ENCODE data around the gene B3GAT1. TPM values are rescaled to one million over a fixed set of nuclear protein-coding genes. Genes with fewer than 3 reads are reported as not detected.
A peak's percentile ranks its signal among the peaks of the same experiment; 100 is the strongest.

Gene B3GAT1
- total RNA-seq, 1 donor from 2014 or later: 31.8 TPM

DNA sequence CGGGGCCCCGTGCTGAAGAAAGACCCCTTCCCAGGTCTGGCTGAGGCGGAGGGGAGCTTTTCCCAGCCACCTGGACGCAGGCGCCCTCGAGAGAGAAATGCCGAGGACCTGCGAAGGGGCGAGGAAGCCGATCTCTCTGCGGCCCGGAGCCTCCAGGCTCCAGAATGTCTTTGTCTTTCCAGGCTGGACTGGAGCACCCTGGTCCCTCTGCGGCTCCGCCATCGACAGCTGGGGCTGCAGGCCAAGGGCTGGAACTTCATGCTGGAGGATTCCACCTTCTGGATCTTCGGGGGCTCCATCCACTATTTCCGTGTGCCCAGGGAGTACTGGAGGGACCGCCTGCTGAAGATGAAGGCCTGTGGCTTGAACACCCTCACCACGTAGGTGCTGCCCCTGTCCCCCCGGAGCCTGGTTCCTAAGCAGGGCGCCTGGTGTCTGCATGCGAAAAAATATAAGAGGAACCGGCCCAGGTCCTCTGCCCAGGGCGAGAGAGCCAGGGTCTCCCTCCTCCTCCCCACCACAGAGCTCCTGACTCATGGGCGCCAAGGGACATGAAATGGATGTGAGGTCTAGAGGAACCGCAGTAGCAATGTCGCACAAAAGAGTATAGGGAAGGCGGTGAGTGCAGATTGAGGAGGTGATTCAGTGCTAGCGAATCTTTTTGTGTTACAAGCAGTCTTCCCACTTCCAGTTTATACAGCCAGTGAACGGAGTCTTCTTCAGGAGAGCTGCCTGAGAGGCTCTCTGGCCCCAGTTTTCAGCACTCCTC lies 69.3 kb downstream of the B3GAT1 start:
- TF ChIP-seq, protein P1, sequence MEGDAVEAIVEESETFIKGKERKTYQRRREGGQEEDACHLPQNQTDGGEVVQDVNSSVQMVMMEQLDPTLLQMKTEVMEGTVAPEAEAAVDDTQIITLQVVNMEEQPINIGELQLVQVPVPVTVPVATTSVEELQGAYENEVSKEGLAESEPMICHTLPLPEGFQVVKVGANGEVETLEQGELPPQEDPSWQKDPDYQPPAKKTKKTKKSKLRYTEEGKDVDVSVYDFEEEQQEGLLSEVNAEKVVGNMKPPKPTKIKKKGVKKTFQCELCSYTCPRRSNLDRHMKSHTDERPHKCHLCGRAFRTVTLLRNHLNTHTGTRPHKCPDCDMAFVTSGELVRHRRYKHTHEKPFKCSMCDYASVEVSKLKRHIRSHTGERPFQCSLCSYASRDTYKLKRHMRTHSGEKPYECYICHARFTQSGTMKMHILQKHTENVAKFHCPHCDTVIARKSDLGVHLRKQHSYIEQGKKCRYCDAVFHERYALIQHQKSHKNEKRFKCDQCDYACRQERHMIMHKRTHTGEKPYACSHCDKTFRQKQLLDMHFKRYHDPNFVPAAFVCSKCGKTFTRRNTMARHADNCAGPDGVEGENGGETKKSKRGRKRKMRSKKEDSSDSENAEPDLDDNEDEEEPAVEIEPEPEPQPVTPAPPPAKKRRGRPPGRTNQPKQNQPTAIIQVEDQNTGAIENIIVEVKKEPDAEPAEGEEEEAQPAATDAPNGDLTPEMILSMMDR (conservative IDR thresholded peaks at IDR 0.05): no peak
- Mint-ChIP-seq H3K9me3 (no peaks in the 10 kb centered on the region), H3K27me3 (ENCODE audit: low read depth) (no peaks in the 10 kb centered on the region), H3K4me1 (no peaks in the 10 kb centered on the region), H3K36me3 (ENCODE audit: low read depth) (no peaks in the 10 kb centered on the region), H3K27ac (ENCODE audit: unreplicated experiment) (no peak overlapping the region), H3K4me3 (no peak overlapping the region)
- no peak for DNase-seq (ENCODE audit: low read depth, low spot score)

DNA sequence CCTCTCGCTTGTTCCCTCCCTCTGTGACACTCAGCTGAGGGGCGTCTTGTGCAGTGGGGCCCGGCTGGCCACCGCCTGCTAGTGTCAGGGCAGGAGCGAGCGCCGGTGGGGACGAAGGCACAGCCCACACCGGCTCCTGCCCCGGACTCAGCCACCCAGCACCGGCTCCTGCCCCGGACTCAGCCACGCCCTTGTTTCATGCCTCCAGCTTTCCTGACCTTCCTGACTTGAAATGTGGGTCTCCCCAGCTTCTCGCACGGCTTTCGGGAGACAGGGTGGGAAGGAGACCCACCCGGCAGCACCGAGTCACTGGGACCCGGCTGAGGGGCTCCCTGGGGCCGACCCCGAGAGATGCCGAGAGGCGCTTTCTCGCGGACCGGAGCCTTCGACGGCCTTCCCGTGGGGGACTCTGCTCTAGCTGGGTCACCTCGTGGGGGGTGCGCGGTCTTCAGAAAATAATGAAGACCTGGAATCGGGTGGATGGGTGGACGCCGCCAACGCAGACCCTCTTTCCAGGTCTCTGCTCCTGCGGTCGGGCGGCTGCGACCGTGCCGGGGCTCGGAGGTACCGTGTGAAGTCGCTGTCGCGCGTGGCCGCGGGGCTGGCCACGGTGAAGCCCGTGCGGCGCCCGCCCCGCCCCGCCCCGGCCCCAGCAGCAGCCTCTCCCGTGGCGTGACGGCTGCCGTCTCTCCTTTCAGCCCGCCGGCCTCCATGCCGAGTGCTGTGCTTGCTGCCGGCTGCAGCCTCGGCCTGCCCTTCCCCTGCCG lies 70.1 kb downstream of the B3GAT1 start:
- Mint-ChIP-seq H3K9me3 (no peaks in the 10 kb centered on the region), H3K27me3 (ENCODE audit: low read depth) (no peaks in the 10 kb centered on the region), H3K4me3 (no peak overlapping the region), H3K4me1 (no peaks in the 10 kb centered on the region), H3K27ac (ENCODE audit: unreplicated experiment) (no peak overlapping the region), H3K36me3 (ENCODE audit: low read depth) (no peaks in the 10 kb centered on the region)
- TF ChIP-seq, protein P1 (conservative IDR thresholded peaks at IDR 0.05): no peak
- no peak for DNase-seq (ENCODE audit: low read depth, low spot score)

- TF ChIP-seq, protein P1 (conservative IDR thresholded peaks at IDR 0.05): no peak
- no peak overlapping the region for H3K27ac Mint-ChIP-seq (ENCODE audit: unreplicated experiment)
- no peaks in the 10 kb centered on the region for H3K4me1 Mint-ChIP-seq
- no peak overlapping the region for H3K4me3 Mint-ChIP-seq
- H3K36me3 Mint-ChIP-seq (ENCODE audit: low read depth): peaks cover 3% of the 10 kb centered on the region
- H3K9me3 Mint-ChIP-seq: no peaks in the 10 kb centered on the region
- no peaks in the 10 kb centered on the region for H3K27me3 Mint-ChIP-seq (ENCODE audit: low read depth)
- no peak for DNase-seq (ENCODE audit: low read depth, low spot score)
Observed at GRCh38 chr11:134340354-134340964, 71.6 kb downstream of the B3GAT1 start.

GRCh38 chr11:134339756-134340155 lies 72.3 kb downstream of the B3GAT1 start:
- no peaks in the 10 kb centered on the region for H3K4me1 Mint-ChIP-seq
- no peaks in the 10 kb centered on the region for H3K27me3 Mint-ChIP-seq (ENCODE audit: low read depth)
- TF ChIP-seq, protein P1 (conservative IDR thresholded peaks at IDR 0.05): no peak
- no peak for DNase-seq (ENCODE audit: low read depth, low spot score)
- H3K36me3 Mint-ChIP-seq (ENCODE audit: low read depth): peaks cover 3% of the 10 kb centered on the region
- H3K9me3 Mint-ChIP-seq: no peaks in the 10 kb centered on the region
- peak overlapping the region; percentile 59 for H3K27ac Mint-ChIP-seq (ENCODE audit: unreplicated experiment)
- no peak overlapping the region for H3K4me3 Mint-ChIP-seq

- Mint-ChIP-seq H3K4me1 (peaks cover 5% of the 10 kb centered on the region), H3K27me3 (ENCODE audit: low read depth) (peaks cover 6% of the 10 kb centered on the region), H3K9me3 (no peaks in the 10 kb centered on the region), H3K27ac (ENCODE audit: unreplicated experiment) (no peak overlapping the region), H3K4me3 (no peak overlapping the region), H3K36me3 (ENCODE audit: low read depth) (peaks cover 3% of the 10 kb centered on the region)
- DNase-seq (ENCODE audit: low read depth, low spot score): no peak
- TF ChIP-seq, protein P1 (conservative IDR thresholded peaks at IDR 0.05): no peak
Observed at GRCh38 chr11:134338654-134339053, 73.4 kb downstream of the B3GAT1 start.

Data from neural crest cell (in vitro differentiated cells).